Cardiac muscle cell (in vitro differentiated cells and primary cell): ENCODE data around the gene GSTA3. TPM values are rescaled to one million over a fixed set of nuclear protein-coding genes. Genes with fewer than 3 reads are reported as not detected.
"Not testable (repeated sequence)": the region's sequence is repeated elsewhere in the genome, so short reads cannot be mapped to it uniquely, and the experiment has no call there.

ENCODE experiments used
- DNase-seq, 2 donors: peaks; one replicate each; pipeline versions ENCODE4 v3.0.0 to v3.0.0-alpha.2; 2010 to 2017; ENCODE audit warnings: low read depth in 1 of 2, low spot score in 1 of 2
- H3K27ac ChIP-seq: fragments of 200-600 bp; sonication (generic); 2 replicates; pipeline ENCODE4 v1.5.1; 2016
- H3K27me3 ChIP-seq: fragments of 200-600 bp; sonication (generic); 2 replicates; pipeline ENCODE4 v1.6.0; 2016; ENCODE audit warnings: control low read depth
- H3K36me3 ChIP-seq: fragments of 200-600 bp; sonication (generic); 2 replicates; pipeline ENCODE4 v1.5.1; 2016; ENCODE audit warnings: control low read depth
- H3K4me1 ChIP-seq: fragments of 200-600 bp; sonication (generic); 2 replicates; pipeline ENCODE4 v1.8.1; 2017; ENCODE audit warnings: low read depth, mild to moderate bottlenecking, mixed run types
- H3K4me3 ChIP-seq: fragments of 200-600 bp; sonication (generic); 2 replicates; pipeline ENCODE4 v1.5.1; 2016; ENCODE audit warnings: mild to moderate bottlenecking
- H3K9me3 ChIP-seq: fragments of 200-600 bp; sonication (generic); 2 replicates; pipeline ENCODE4 v1.5.1; 2017; ENCODE audit warnings: low read depth, mild to moderate bottlenecking, control low read depth
- polyA plus RNA-seq: library from polyadenylated mRNA; unstranded; fragments of >200 nt; fragmentation: Nextera tagmentation; extraction: Ambion mirVana; gene quantifications from 2 replicates; pipeline ENCODE4 v1.2.1, GENCODE V29; 2016
- total RNA-seq: library from RNA; depleted of rRNA; stranded (reverse); fragments of >200 nt; gene quantifications from 2 replicates; pipeline ENCODE4 v1.2.3, GENCODE V29; 2016
- TF ChIP-seq, protein P1 (sequence below): IDR thresholded peaks from 2 replicates; pipeline ENCODE4 v1.5.1; 2012; ENCODE audit warnings: low read depth, mild to moderate bottlenecking, low read length

The GSTA3 gene
- total and polyA plus RNA-seq, 2 experiments from 2014 or later: not detected

DNA sequence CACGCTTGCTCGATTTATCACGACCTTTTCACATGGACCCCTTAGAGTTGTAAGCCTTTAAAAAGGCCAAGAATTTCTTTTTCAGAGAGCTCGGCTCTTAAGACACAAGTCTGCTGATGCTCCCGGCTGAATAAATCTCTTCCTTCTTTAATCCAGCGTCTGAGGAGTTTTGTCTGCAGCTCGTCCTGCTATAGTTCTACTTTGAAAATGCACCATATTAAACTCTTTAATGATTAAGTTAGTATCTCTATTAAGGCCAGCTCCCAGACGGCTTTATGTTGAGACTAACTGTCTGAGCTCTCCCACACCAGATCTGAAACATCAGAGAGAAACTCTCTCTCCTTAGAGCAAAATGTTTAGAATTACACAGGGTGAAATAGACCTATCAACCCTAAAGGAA, 18.0 kb upstream of the GSTA3 start:
- no peaks in the 10 kb centered on the region for H3K27me3 ChIP-seq
- no peak overlapping the region for H3K4me3 ChIP-seq
- no peaks in the 10 kb centered on the region for H3K9me3 ChIP-seq
- H3K27ac ChIP-seq: no peak overlapping the region
- TF ChIP-seq, protein P1, sequence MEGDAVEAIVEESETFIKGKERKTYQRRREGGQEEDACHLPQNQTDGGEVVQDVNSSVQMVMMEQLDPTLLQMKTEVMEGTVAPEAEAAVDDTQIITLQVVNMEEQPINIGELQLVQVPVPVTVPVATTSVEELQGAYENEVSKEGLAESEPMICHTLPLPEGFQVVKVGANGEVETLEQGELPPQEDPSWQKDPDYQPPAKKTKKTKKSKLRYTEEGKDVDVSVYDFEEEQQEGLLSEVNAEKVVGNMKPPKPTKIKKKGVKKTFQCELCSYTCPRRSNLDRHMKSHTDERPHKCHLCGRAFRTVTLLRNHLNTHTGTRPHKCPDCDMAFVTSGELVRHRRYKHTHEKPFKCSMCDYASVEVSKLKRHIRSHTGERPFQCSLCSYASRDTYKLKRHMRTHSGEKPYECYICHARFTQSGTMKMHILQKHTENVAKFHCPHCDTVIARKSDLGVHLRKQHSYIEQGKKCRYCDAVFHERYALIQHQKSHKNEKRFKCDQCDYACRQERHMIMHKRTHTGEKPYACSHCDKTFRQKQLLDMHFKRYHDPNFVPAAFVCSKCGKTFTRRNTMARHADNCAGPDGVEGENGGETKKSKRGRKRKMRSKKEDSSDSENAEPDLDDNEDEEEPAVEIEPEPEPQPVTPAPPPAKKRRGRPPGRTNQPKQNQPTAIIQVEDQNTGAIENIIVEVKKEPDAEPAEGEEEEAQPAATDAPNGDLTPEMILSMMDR: no peak
- DNase-seq: no peak
- H3K36me3 ChIP-seq: no peaks in the 10 kb centered on the region
- no peaks in the 10 kb centered on the region for H3K4me1 ChIP-seq

GRCh38 chr6:52925919-52926792, 16.7 kb upstream of the GSTA3 start:
- H3K27ac ChIP-seq: no peak overlapping the region
- H3K9me3 ChIP-seq: no peaks in the 10 kb centered on the region
- H3K27me3 ChIP-seq: no peaks in the 10 kb centered on the region
- TF ChIP-seq, protein P1: no peak
- no peaks in the 10 kb centered on the region for H3K4me1 ChIP-seq
- no peaks in the 10 kb centered on the region for H3K36me3 ChIP-seq
- DNase-seq: peak in 1 of 2 donors; percentile 4
- no peak overlapping the region for H3K4me3 ChIP-seq

DNA sequence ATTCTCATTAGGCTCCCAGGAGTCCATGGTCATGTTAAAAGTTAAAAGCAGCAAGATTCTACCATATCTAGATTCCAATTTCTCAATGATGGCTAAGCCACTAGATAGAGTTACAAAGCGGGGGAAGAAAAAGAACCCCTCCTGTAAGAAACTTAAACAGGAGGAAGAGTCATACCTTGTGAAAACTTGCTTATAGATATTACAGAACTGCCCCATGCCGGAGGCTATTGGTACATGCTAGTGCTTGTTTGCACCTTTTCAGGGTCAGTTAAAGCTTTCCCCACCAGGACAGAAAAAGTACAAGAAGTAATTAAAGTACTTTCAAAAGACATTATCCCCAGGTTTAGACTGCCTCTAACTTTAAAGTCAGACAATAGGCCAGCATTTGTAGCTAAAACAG, 15.5 kb upstream of the GSTA3 start:
- no peaks in the 10 kb centered on the region for H3K4me1 ChIP-seq
- TF ChIP-seq, protein P1: no peak
- H3K27me3 ChIP-seq: no peaks in the 10 kb centered on the region
- no peak overlapping the region for H3K4me3 ChIP-seq
- DNase-seq: no peak
- no peaks in the 10 kb centered on the region for H3K36me3 ChIP-seq
- no peak overlapping the region for H3K27ac ChIP-seq
- H3K9me3 ChIP-seq: no peaks in the 10 kb centered on the region

DNA sequence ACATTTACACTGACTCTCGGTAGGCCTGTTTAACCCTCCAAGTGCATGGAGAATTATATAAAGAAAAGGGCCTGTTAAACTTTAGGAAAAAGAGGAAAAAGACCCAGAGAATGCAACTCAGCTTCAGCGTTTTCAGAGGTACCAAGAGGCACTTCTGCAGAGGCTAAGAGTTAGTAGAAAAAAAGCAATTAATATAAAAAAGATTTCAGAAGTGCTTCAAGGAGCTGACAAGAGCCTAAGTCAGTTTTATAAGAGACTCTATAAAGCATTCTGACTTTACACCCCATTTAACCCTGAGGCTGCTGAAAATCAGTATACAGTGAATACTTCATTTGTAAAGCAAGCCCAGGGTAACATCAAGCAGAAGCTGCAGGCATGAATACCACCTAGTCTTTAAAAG, 14.2 kb upstream of the GSTA3 start:
- not testable (repeated sequence) for H3K27me3 ChIP-seq, H3K4me1 ChIP-seq, H3K27ac ChIP-seq, H3K36me3 ChIP-seq, DNase-seq, H3K9me3 ChIP-seq, H3K4me3 ChIP-seq

DNA sequence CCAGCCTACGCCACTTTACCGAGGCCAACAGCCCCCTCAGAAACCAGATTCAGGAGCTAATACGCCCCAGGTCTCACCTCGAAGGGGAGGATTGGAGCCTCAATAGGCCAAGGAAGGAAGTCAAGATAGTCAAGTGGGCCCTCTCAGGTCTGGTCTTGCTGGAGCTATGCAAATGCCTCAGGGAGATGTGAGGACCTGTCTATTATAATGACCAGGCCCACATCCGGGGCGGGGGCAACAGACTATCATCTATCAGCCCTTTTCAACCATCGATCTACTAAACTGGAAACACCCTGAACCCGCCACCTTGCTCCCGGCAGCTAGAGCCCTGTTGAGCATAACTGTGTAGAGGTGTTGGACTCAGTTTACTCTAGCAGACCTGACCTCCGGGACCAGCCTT, 12.7 kb upstream of the GSTA3 start:
- no peak for DNase-seq
- H3K4me1 ChIP-seq: no peaks in the 10 kb centered on the region
- no peaks in the 10 kb centered on the region for H3K9me3 ChIP-seq
- TF ChIP-seq, protein P1: no peak
- no peak overlapping the region for H3K27ac ChIP-seq
- H3K36me3 ChIP-seq: no peaks in the 10 kb centered on the region
- H3K27me3 ChIP-seq: no peaks in the 10 kb centered on the region
- H3K4me3 ChIP-seq: no peak overlapping the region

DNA sequence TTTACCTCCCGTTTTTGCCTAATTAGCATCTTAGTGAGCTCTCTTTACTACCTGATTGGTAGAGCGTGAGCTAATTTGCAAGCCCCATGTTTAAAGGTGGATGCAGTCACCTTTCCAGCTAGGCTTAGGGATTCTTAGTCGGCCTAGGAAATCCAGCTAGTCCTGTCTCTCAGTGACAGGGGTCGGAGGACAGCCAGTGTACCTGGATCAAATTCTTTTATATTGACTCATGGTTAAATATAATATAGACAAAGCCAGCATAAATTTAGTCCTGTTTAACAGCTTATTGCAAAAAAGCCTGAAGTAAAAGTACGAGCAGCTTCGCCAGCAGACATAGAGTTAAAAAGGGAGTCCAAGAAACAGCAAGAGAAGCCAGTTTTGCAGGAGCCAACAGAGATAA, 12.2 kb upstream of the GSTA3 start:
- no peaks in the 10 kb centered on the region for H3K27me3 ChIP-seq
- no peak for DNase-seq
- no peak overlapping the region for H3K4me3 ChIP-seq
- TF ChIP-seq, protein P1: no peak
- no peaks in the 10 kb centered on the region for H3K9me3 ChIP-seq
- no peaks in the 10 kb centered on the region for H3K36me3 ChIP-seq
- no peaks in the 10 kb centered on the region for H3K4me1 ChIP-seq
- no peak overlapping the region for H3K27ac ChIP-seq

GRCh38 chr6:52919511-52919910, 10.0 kb upstream of the GSTA3 start:
- peak in 1 of 2 donors; percentile 12 for DNase-seq
- H3K27me3 ChIP-seq, H3K4me1 ChIP-seq, H3K9me3 ChIP-seq, H3K4me3 ChIP-seq, H3K27ac ChIP-seq, H3K36me3 ChIP-seq: not testable (repeated sequence)

DNA sequence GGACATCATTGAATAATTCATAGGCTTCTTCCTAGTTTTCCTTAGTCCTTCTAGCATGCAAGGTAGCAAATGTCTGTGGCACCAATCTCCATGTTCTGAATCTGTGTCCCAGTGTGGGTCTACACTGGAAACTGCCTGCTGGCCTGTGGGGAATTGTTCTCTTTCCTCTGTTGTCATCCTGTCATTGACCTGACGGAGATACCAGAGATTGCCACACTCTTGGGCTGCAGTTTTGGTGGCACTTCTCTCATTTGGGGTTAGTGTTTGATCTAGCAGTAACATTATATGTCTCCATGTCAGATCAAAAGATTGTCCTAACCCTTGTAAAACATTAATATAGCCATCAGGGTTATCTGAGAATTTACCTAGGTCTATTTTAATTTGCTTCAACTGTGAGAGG, 9.3 kb upstream of the GSTA3 start:
- not testable (repeated sequence) for H3K36me3 ChIP-seq, H3K4me1 ChIP-seq, H3K9me3 ChIP-seq, H3K4me3 ChIP-seq, DNase-seq, H3K27me3 ChIP-seq, H3K27ac ChIP-seq

DNA sequence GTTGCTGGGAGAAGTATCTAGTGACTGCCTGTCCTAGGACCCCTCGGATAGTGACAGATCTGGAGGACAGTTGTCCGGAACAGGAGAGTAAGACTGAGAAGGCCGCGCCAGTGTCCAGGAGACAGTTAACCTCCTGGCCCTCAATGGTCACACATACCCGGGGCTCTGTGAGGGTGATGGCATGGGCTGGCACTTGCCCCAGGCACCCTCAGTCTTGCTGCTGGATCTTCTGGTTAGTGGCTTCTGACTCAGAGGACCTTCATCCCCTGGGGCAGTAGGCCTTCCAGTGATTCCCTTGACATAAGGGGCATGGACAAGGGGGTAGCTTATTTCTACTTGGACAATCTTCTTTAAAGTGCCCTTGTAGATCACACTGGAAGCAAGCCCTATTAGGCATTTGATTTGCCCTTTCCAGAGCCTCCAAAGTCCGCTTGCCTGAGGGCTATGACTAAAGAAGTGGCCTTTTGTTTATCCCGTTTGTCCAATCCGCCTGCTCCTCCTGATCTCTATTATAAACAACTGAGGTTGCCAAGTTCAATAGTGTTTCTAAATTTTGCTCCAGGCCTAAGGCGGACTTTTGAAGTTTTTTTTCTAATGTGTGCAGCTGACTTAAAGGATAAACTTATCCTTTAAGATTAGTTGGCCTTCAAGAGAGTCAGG, 8.7 kb upstream of the GSTA3 start:
- peak in 1 of 2 donors; percentile 28 for DNase-seq
- H3K27ac ChIP-seq, H3K27me3 ChIP-seq, H3K36me3 ChIP-seq, H3K9me3 ChIP-seq, H3K4me3 ChIP-seq, H3K4me1 ChIP-seq: not testable (repeated sequence)
